Measurements from ENCODE around the gene H1-8. TPM values are rescaled to one million over a fixed set of nuclear protein-coding genes. Genes with fewer than 3 reads are reported as not detected.

The H1-8 gene
- polyA plus RNA-seq, 3 donors from 2014 or later = not detected

GRCh38 chr3:129593230-129593594 lies 50.2 kb downstream of the H1-8 start:
- Mint-ChIP-seq H3K4me3 (peak overlapping the region; percentile 74 to 85 (median 80)), H3K4me1 (peaks cover 76 to 80% of the 10 kb centered on the region in 2 donors), H3K9me3 (no peaks in the 10 kb centered on the region), H3K27ac (peak overlapping the region; percentile 88 to 94 (median 92)), H3K36me3 (no peaks in the 10 kb centered on the region), H3K27me3 (ENCODE audit: low read depth in 3 of 3) (peaks cover 13 to 21% (median 14%) of the 10 kb centered on the region in 3 donors)
- DNase-seq = no peak

- Mint-ChIP-seq H3K36me3 (no peaks in the 10 kb centered on the region), H3K27ac (peak overlapping the region; percentile 88 to 94 (median 92)), H3K9me3 (no peaks in the 10 kb centered on the region), H3K4me3 (peak overlapping the region; percentile 74 to 85 (median 80)), H3K27me3 (ENCODE audit: low read depth in 3 of 3) (peaks cover 13 to 21% (median 15%) of the 10 kb centered on the region in 3 donors), H3K4me1 (peaks cover 75 to 80% of the 10 kb centered on the region in 2 donors)
- DNase-seq = peak; percentile 88 to 91 (median 91)
Measured at GRCh38 chr3:129593595-129594339, 50.8 kb downstream of the H1-8 start.

GRCh38 chr3:129594409-129594808 lies 51.4 kb downstream of the H1-8 start:
- no peaks in the 10 kb centered on the region for H3K9me3 Mint-ChIP-seq
- peaks cover 15 to 21% (median 15%) of the 10 kb centered on the region in 3 donors for H3K27me3 Mint-ChIP-seq (ENCODE audit: low read depth in 3 of 3)
- peak overlapping the region; percentile 88 to 94 (median 92) for H3K27ac Mint-ChIP-seq
- H3K36me3 Mint-ChIP-seq = no peaks in the 10 kb centered on the region
- peak overlapping the region; percentile 74 to 85 (median 80) for H3K4me3 Mint-ChIP-seq
- DNase-seq = no peak
- peaks cover 78 to 87% of the 10 kb centered on the region in 2 donors for H3K4me1 Mint-ChIP-seq

- Mint-ChIP-seq H3K27ac (peak overlapping the region in 2 of 6 donors; percentile 55 to 69), H3K27me3 (ENCODE audit: low read depth in 3 of 3) (peaks cover 15 to 21% (median 15%) of the 10 kb centered on the region in 3 donors), H3K4me3 (peak overlapping the region; percentile 71 to 85 (median 80)), H3K36me3 (no peaks in the 10 kb centered on the region), H3K9me3 (no peaks in the 10 kb centered on the region), H3K4me1 (peaks cover 84 to 92% of the 10 kb centered on the region in 2 donors)
- no peak for DNase-seq
Measured at GRCh38 chr3:129594907-129595390, 52.0 kb downstream of the H1-8 start.

- H3K4me3 Mint-ChIP-seq = peak overlapping the region in 4 of 5 donors; percentile 12 to 85 (median 46)
- H3K36me3 Mint-ChIP-seq = no peaks in the 10 kb centered on the region
- H3K27ac Mint-ChIP-seq = peak overlapping the region in 2 of 6 donors; percentile 55 to 65
- H3K9me3 Mint-ChIP-seq = no peaks in the 10 kb centered on the region
- no peak for DNase-seq
- H3K27me3 Mint-ChIP-seq (ENCODE audit: low read depth in 3 of 3) = peaks cover 15 to 21% (median 15%) of the 10 kb centered on the region in 3 donors
- peaks cover 82 to 92% of the 10 kb centered on the region in 2 donors for H3K4me1 Mint-ChIP-seq
Measured at GRCh38 chr3:129595544-129596193, 52.7 kb downstream of the H1-8 start.

GRCh38 chr3:129596194-129597086 lies 53.5 kb downstream of the H1-8 start:
- H3K9me3 Mint-ChIP-seq = no peaks in the 10 kb centered on the region
- H3K4me3 Mint-ChIP-seq = peak overlapping the region; percentile 44 to 66 (median 64)
- DNase-seq = peak; percentile 34 to 51 (median 35)
- peak overlapping the region in 5 of 6 donors; percentile 30 to 81 (median 74) for H3K27ac Mint-ChIP-seq
- H3K36me3 Mint-ChIP-seq = no peaks in the 10 kb centered on the region
- H3K4me1 Mint-ChIP-seq = peaks cover 82 to 91% of the 10 kb centered on the region in 2 donors
- H3K27me3 Mint-ChIP-seq (ENCODE audit: low read depth in 3 of 3) = peaks cover 15 to 21% (median 15%) of the 10 kb centered on the region in 3 donors

- H3K36me3 Mint-ChIP-seq = peaks cover 0 to 3% (median 0%) of the 10 kb centered on the region in 3 donors
Measured at GRCh38 chr3:129597087-129597999, 54.4 kb downstream of the H1-8 start.

GRCh38 chr3:129598000-129598381 lies 55.0 kb downstream of the H1-8 start:
- peak overlapping the region in 4 of 6 donors; percentile 62 to 71 (median 66) for H3K27ac Mint-ChIP-seq
- no peaks in the 10 kb centered on the region for H3K9me3 Mint-ChIP-seq
- H3K4me1 Mint-ChIP-seq = peaks cover 77 to 86% of the 10 kb centered on the region in 2 donors
- H3K4me3 Mint-ChIP-seq = peak overlapping the region in 3 of 5 donors; percentile 22 to 47 (median 42)
- H3K27me3 Mint-ChIP-seq (ENCODE audit: low read depth in 3 of 3) = peaks cover 13 to 21% (median 15%) of the 10 kb centered on the region in 3 donors
- peaks cover 0 to 3% (median 0%) of the 10 kb centered on the region in 3 donors for H3K36me3 Mint-ChIP-seq
- no peak for DNase-seq

More at GRCh38 chr3:129597087-129597999, 54.4 kb downstream of the H1-8 start:
- peaks cover 79 to 85% of the 10 kb centered on the region in 2 donors for H3K4me1 Mint-ChIP-seq
- peak overlapping the region; percentile 44 to 66 (median 64) for H3K4me3 Mint-ChIP-seq
- peaks cover 13 to 21% (median 15%) of the 10 kb centered on the region in 3 donors for H3K27me3 Mint-ChIP-seq (ENCODE audit: low read depth in 3 of 3)
- peak overlapping the region in 5 of 6 donors; percentile 30 to 81 (median 74) for H3K27ac Mint-ChIP-seq
- no peak for DNase-seq
- no peaks in the 10 kb centered on the region for H3K9me3 Mint-ChIP-seq

GRCh38 chr3:129598484-129598883 lies 55.5 kb downstream of the H1-8 start:
- DNase-seq = no peak
- Mint-ChIP-seq H3K27me3 (ENCODE audit: low read depth in 3 of 3) (peaks cover 13 to 18% (median 15%) of the 10 kb centered on the region in 3 donors), H3K36me3 (peaks cover 0 to 3% (median 0%) of the 10 kb centered on the region in 3 donors), H3K27ac (peak overlapping the region in 3 of 6 donors; percentile 11 to 69 (median 63)), H3K4me1 (peaks cover 73 to 85% of the 10 kb centered on the region in 2 donors), H3K9me3 (no peaks in the 10 kb centered on the region), H3K4me3 (peak overlapping the region in 4 of 5 donors; percentile 26 to 53 (median 30))

GRCh38 chr3:129599073-129599472 lies 56.1 kb downstream of the H1-8 start:
- Mint-ChIP-seq H3K9me3 (no peaks in the 10 kb centered on the region), H3K36me3 (peaks cover 0 to 3% (median 0%) of the 10 kb centered on the region in 3 donors), H3K27ac (peak overlapping the region in 2 of 6 donors; percentile 11 to 32), H3K27me3 (ENCODE audit: low read depth in 3 of 3) (peaks cover 10 to 14% (median 10%) of the 10 kb centered on the region in 3 donors), H3K4me1 (peaks cover 72 to 85% of the 10 kb centered on the region in 2 donors), H3K4me3 (peak overlapping the region in 3 of 5 donors; percentile 8 to 53 (median 42))
- no peak for DNase-seq

GRCh38 chr3:129599607-129600006 lies 56.6 kb downstream of the H1-8 start:
- Mint-ChIP-seq H3K27ac (peak overlapping the region in 4 of 6 donors; percentile 11 to 57 (median 36)), H3K9me3 (no peaks in the 10 kb centered on the region), H3K27me3 (ENCODE audit: low read depth in 3 of 3) (peaks cover 6 to 10% (median 8%) of the 10 kb centered on the region in 3 donors), H3K4me3 (peak overlapping the region; percentile 8 to 63 (median 42)), H3K4me1 (peaks cover 72 to 85% of the 10 kb centered on the region in 2 donors), H3K36me3 (peaks cover 0 to 3% (median 2%) of the 10 kb centered on the region in 3 donors)
- DNase-seq = no peak

- peak overlapping the region in 3 of 6 donors; percentile 4 to 68 (median 48) for H3K27ac Mint-ChIP-seq
- H3K4me1 Mint-ChIP-seq = peaks cover 68 to 80% of the 10 kb centered on the region in 2 donors
- peak overlapping the region in 3 of 5 donors; percentile 29 to 63 (median 37) for H3K4me3 Mint-ChIP-seq
- peaks cover 0 to 3% (median 3%) of the 10 kb centered on the region in 3 donors for H3K36me3 Mint-ChIP-seq
- no peak for DNase-seq
- H3K9me3 Mint-ChIP-seq = no peaks in the 10 kb centered on the region
- peaks cover 7 to 9% (median 8%) of the 10 kb centered on the region in 3 donors for H3K27me3 Mint-ChIP-seq (ENCODE audit: low read depth in 3 of 3)
Measured at GRCh38 chr3:129600348-129600747, 57.4 kb downstream of the H1-8 start.
